ENCODE data around the gene GALNT8. TPM values are rescaled to one million over a fixed set of nuclear protein-coding genes. Genes with fewer than 3 reads are reported as not detected.

GALNT8 gene
- total RNA-seq, 1 donor from 2014 or later = 0.21 TPM

- Mint-ChIP-seq H3K27ac (ENCODE audit: unreplicated experiment) (no peak overlapping the region), H3K36me3 (ENCODE audit: unreplicated experiment) (no peaks in the 10 kb centered on the region), H3K4me3 (ENCODE audit: unreplicated experiment) (no peak overlapping the region), H3K27me3 (ENCODE audit: unreplicated experiment) (peaks cover 38% of the 10 kb centered on the region), H3K4me1 (ENCODE audit: unreplicated experiment) (no peaks in the 10 kb centered on the region), H3K9me3 (ENCODE audit: unreplicated experiment) (no peaks in the 10 kb centered on the region)
- no peak for DNase-seq (ENCODE audit: extremely low spot score, unreplicated experiment)
- no peak for TF ChIP-seq CTCF (IDR thresholded peaks at IDR 0.05)
These were observed 82.6 kb downstream of the GALNT8 start for GRCh38 chr12:4802841-4803240.

GRCh38 chr12:4806439-4807115, 86.4 kb downstream of the GALNT8 start:
- DNase-seq (ENCODE audit: extremely low spot score, unreplicated experiment) = no peak
- Mint-ChIP-seq H3K27me3 (ENCODE audit: unreplicated experiment) (peaks cover 51% of the 10 kb centered on the region), H3K36me3 (ENCODE audit: unreplicated experiment) (no peaks in the 10 kb centered on the region), H3K9me3 (ENCODE audit: unreplicated experiment) (no peaks in the 10 kb centered on the region), H3K4me1 (ENCODE audit: unreplicated experiment) (peaks cover 5% of the 10 kb centered on the region), H3K4me3 (ENCODE audit: unreplicated experiment) (no peak overlapping the region), H3K27ac (ENCODE audit: unreplicated experiment) (no peak overlapping the region)
- no peak for TF ChIP-seq CTCF (IDR thresholded peaks at IDR 0.05)

DNA sequence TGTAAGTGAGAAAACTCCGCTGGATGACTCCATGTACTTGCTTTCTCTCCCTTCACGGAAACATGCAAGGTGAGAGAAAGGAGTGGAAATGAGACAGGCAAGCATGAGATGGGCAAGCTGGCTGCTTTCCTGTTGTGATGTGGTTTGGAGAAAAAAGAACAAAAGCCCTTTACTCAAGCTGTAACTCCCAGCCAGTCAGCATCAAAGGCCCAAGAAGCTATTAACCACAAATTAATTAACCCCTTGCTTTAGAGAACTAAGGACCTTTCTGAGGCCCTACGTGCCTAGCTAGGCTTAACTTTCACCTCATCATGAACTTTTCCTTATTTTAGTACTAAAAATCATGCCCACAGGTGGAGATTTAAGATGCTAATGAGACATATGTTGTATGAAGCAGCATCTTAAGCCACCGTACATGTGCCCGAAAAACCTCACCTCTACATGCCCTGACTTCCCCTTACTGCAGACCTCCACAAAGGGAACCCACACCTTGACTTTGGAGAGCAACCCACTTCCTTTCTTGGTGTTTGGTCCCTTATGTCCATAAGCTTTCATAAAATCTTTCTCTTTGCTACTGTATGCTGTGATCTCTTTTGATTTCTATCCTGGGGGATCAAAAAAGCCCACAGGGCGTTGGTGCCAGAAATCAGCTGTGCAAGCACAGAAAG, 87.0 kb downstream of the GALNT8 start:
- TF ChIP-seq CTCF (IDR thresholded peaks at IDR 0.05) = no peak
- Mint-ChIP-seq H3K36me3 (ENCODE audit: unreplicated experiment) (no peaks in the 10 kb centered on the region), H3K27ac (ENCODE audit: unreplicated experiment) (no peak overlapping the region), H3K9me3 (ENCODE audit: unreplicated experiment) (no peaks in the 10 kb centered on the region), H3K27me3 (ENCODE audit: unreplicated experiment) (peaks cover 54% of the 10 kb centered on the region), H3K4me3 (ENCODE audit: unreplicated experiment) (no peak overlapping the region), H3K4me1 (ENCODE audit: unreplicated experiment) (peaks cover 5% of the 10 kb centered on the region)
- no peak for DNase-seq (ENCODE audit: extremely low spot score, unreplicated experiment)

DNA sequence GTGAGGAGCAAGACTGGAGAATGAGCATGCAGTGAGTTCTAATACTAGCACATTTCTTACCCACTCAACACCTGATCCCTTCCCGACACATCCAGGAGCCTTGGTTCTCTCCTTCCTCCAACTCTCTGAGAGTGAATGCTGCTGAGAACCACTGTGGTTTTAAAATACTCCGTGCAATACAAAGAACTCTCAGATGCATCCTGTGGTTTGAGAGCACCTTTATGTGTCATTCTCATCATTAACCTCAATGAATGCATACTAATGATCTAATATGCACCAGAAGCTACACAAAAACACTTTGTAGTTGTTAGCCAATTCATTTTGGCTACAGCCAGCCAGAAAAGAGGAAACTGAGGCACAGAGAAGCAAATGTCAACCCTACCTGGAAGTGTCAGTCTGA, 87.6 kb downstream of the GALNT8 start:
- H3K27ac Mint-ChIP-seq (ENCODE audit: unreplicated experiment) = no peak overlapping the region
- peaks cover 54% of the 10 kb centered on the region for H3K27me3 Mint-ChIP-seq (ENCODE audit: unreplicated experiment)
- no peak for TF ChIP-seq CTCF (IDR thresholded peaks at IDR 0.05)
- no peak for DNase-seq (ENCODE audit: extremely low spot score, unreplicated experiment)
- no peaks in the 10 kb centered on the region for H3K36me3 Mint-ChIP-seq (ENCODE audit: unreplicated experiment)
- no peak overlapping the region for H3K4me3 Mint-ChIP-seq (ENCODE audit: unreplicated experiment)
- peaks cover 5% of the 10 kb centered on the region for H3K4me1 Mint-ChIP-seq (ENCODE audit: unreplicated experiment)
- H3K9me3 Mint-ChIP-seq (ENCODE audit: unreplicated experiment) = no peaks in the 10 kb centered on the region

GRCh38 chr12:4809013-4809448, 88.8 kb downstream of the GALNT8 start:
- H3K36me3 Mint-ChIP-seq (ENCODE audit: unreplicated experiment) = no peaks in the 10 kb centered on the region
- H3K4me3 Mint-ChIP-seq (ENCODE audit: unreplicated experiment) = peak overlapping the region; percentile 46
- no peak for DNase-seq (ENCODE audit: extremely low spot score, unreplicated experiment)

More at GRCh38 chr12:4809013-4809448, 88.8 kb downstream of the GALNT8 start:
- TF ChIP-seq CTCF (IDR thresholded peaks at IDR 0.05) = no peak
- Mint-ChIP-seq H3K27ac (ENCODE audit: unreplicated experiment) (no peak overlapping the region), H3K4me1 (ENCODE audit: unreplicated experiment) (peaks cover 5% of the 10 kb centered on the region), H3K27me3 (ENCODE audit: unreplicated experiment) (peaks cover 48% of the 10 kb centered on the region), H3K9me3 (ENCODE audit: unreplicated experiment) (no peaks in the 10 kb centered on the region)

All from osteocyte (in vitro differentiated cells).